ENCODE data around the gene ENTHD1.

ENTHD1 gene

GRCh38 chr22:39750759-39751158 is 142.8 kb downstream of the ENTHD1 start:
- H3K4me1 ChIP-seq (ENCODE audit: low read length) = peaks cover 10% of the 10 kb centered on the region
- H3K36me3 ChIP-seq (replicated peaks; ENCODE audit: insufficient read depth, low read length) = no peaks in the 10 kb centered on the region
- H3K79me2 ChIP-seq (ENCODE audit: low read length) = no peaks in the 10 kb centered on the region
- H2AFZ ChIP-seq (ENCODE audit: low read length) = no peak overlapping the region
- H4K20me1 ChIP-seq (ENCODE audit: insufficient read depth, low read length) = no peaks in the 10 kb centered on the region
- no peak overlapping the region for H3K9ac ChIP-seq (ENCODE audit: low read length)
- H3K4me3 ChIP-seq (ENCODE audit: low read length) = no peak overlapping the region
- H3K9me2 ChIP-seq (replicated peaks; ENCODE audit: insufficient read depth, low read length) = no peaks in the 10 kb centered on the region
- no peak for DNase-seq
- H3K9me3 ChIP-seq (replicated peaks; ENCODE audit: insufficient read depth, low read length) = no peaks in the 10 kb centered on the region
- H3K4me2 ChIP-seq (ENCODE audit: low read depth, low read length) = no peak overlapping the region
- H3K27me3 ChIP-seq (replicated peaks; ENCODE audit: insufficient read depth, low read length) = no peaks in the 10 kb centered on the region
- no peak for TF ChIP-seq CTCF (IDR thresholded peaks at IDR 0.05; ENCODE audit: low read length)
- no peak for TF ChIP-seq EZH2phosphoT487 (IDR thresholded peaks at IDR 0.05; ENCODE audit: low read length)
- no peak for TF ChIP-seq EZH2 (optimal IDR thresholded peaks at IDR 0.05; ENCODE audit: low read depth, low read length)
- H3K27ac ChIP-seq (ENCODE audit: low read length) = no peak overlapping the region
- no peaks in the 10 kb centered on the region for H3F3A ChIP-seq (ENCODE audit: insufficient read depth, low read length)

- no peaks in the 10 kb centered on the region for H3F3A ChIP-seq (ENCODE audit: insufficient read depth, low read length)
- H3K36me3 ChIP-seq (replicated peaks; ENCODE audit: insufficient read depth, low read length) = no peaks in the 10 kb centered on the region
- H3K9me3 ChIP-seq (replicated peaks; ENCODE audit: insufficient read depth, low read length) = no peaks in the 10 kb centered on the region
- H4K20me1 ChIP-seq (ENCODE audit: insufficient read depth, low read length) = no peaks in the 10 kb centered on the region
- no peak overlapping the region for H3K4me2 ChIP-seq (ENCODE audit: low read depth, low read length)
- H3K27ac ChIP-seq (ENCODE audit: low read length) = no peak overlapping the region
- TF ChIP-seq EZH2 (optimal IDR thresholded peaks at IDR 0.05; ENCODE audit: low read depth, low read length) (no peak), CTCF (IDR thresholded peaks at IDR 0.05; ENCODE audit: low read length) (no peak), EZH2phosphoT487 (IDR thresholded peaks at IDR 0.05; ENCODE audit: low read length) (no peak)
- H3K27me3 ChIP-seq (replicated peaks; ENCODE audit: insufficient read depth, low read length) = no peaks in the 10 kb centered on the region
- H3K9me2 ChIP-seq (replicated peaks; ENCODE audit: insufficient read depth, low read length) = no peaks in the 10 kb centered on the region
- no peak for DNase-seq
- peaks cover 15% of the 10 kb centered on the region for H3K4me1 ChIP-seq (ENCODE audit: low read length)
- H3K9ac ChIP-seq (ENCODE audit: low read length) = no peak overlapping the region
- H2AFZ ChIP-seq (ENCODE audit: low read length) = no peak overlapping the region
- H3K79me2 ChIP-seq (ENCODE audit: low read length) = no peaks in the 10 kb centered on the region
- no peak overlapping the region for H3K4me3 ChIP-seq (ENCODE audit: low read length)
These were observed 144.7 kb downstream of the ENTHD1 start for GRCh38 chr22:39748877-39749276.

GRCh38 chr22:39746600-39747262 is 146.8 kb downstream of the ENTHD1 start:
- Histone ChIP-seq H3K9me2 (replicated peaks; ENCODE audit: insufficient read depth, low read length) (no peaks in the 10 kb centered on the region), H3K27ac (ENCODE audit: low read length) (no peak overlapping the region), H3K9me3 (replicated peaks; ENCODE audit: insufficient read depth, low read length) (no peaks in the 10 kb centered on the region), H4K20me1 (ENCODE audit: insufficient read depth, low read length) (no peaks in the 10 kb centered on the region), H3K79me2 (ENCODE audit: low read length) (no peaks in the 10 kb centered on the region), H3K27me3 (replicated peaks; ENCODE audit: insufficient read depth, low read length) (no peaks in the 10 kb centered on the region), H3K4me1 (ENCODE audit: low read length) (peaks cover 9% of the 10 kb centered on the region), H3K36me3 (replicated peaks; ENCODE audit: insufficient read depth, low read length) (no peaks in the 10 kb centered on the region), H3K9ac (ENCODE audit: low read length) (no peak overlapping the region), H3K4me3 (ENCODE audit: low read length) (no peak overlapping the region), H3K4me2 (ENCODE audit: low read depth, low read length) (no peak overlapping the region), H2AFZ (ENCODE audit: low read length) (no peak overlapping the region), H3F3A (ENCODE audit: insufficient read depth, low read length) (no peaks in the 10 kb centered on the region)
- no peak for TF ChIP-seq CTCF (IDR thresholded peaks at IDR 0.05; ENCODE audit: low read length)
- TF ChIP-seq EZH2phosphoT487 (IDR thresholded peaks at IDR 0.05; ENCODE audit: low read length) = no peak
- TF ChIP-seq EZH2 (optimal IDR thresholded peaks at IDR 0.05; ENCODE audit: low read depth, low read length) = no peak
- DNase-seq = no peak
